Measurements from ENCODE around the gene PDE3B. TPM values are rescaled to one million over a fixed set of nuclear protein-coding genes. Genes with fewer than 3 reads are reported as not detected.
"Not testable (repeated sequence)": the region's sequence is repeated elsewhere in the genome, so short reads cannot be mapped to it uniquely, and the experiment has no call there.

Gene PDE3B
- total RNA-seq (2014; rRNA removed), result 0.06 TPM in 1 of 2 replicates, not detected in the other
- not detected for polyA plus RNA-seq (2012)

GRCh38 chr11:14643697-14644225 lies at the start of gene PDE3B:
PDE3B (plus strand) TSS chr11:14643804; CDS start chr11:14644076, 272 bp downstream.
- no peak for DNase-seq (ENCODE audit: low read depth)

GRCh38 chr11:14595261-14595660 lies 48.3 kb upstream of the PDE3B start:
- not testable (repeated sequence) for DNase-seq (ENCODE audit: low read depth)

- DNase-seq (ENCODE audit: low read depth), result no peak
Measured at GRCh38 chr11:14607713-14608112, 35.9 kb upstream of the PDE3B start.

GRCh38 chr11:14609902-14610301 lies 33.7 kb upstream of the PDE3B start:
- DNase-seq (ENCODE audit: low read depth), result no peak

GRCh38 chr11:14611939-14612338 lies 31.7 kb upstream of the PDE3B start:
- DNase-seq (ENCODE audit: low read depth), result no peak

GRCh38 chr11:14612694-14613093 lies 30.9 kb upstream of the PDE3B start:
- no peak for DNase-seq (ENCODE audit: low read depth)

- no peak for DNase-seq (ENCODE audit: low read depth)
Measured at GRCh38 chr11:14614091-14614622, 29.4 kb upstream of the PDE3B start.

- no peak for DNase-seq (ENCODE audit: low read depth)
Measured at GRCh38 chr11:14617241-14618027, 26.2 kb upstream of the PDE3B start.

GRCh38 chr11:14618060-14618459 lies 25.5 kb upstream of the PDE3B start:
- DNase-seq (ENCODE audit: low read depth), result no peak

- DNase-seq (ENCODE audit: low read depth), result no peak
Measured at GRCh38 chr11:14619603-14620531, 23.7 kb upstream of the PDE3B start.

GRCh38 chr11:14622223-14622954 lies 21.2 kb upstream of the PDE3B start:
- DNase-seq (ENCODE audit: low read depth), result no peak

GRCh38 chr11:14623036-14623435 lies 20.6 kb upstream of the PDE3B start:
- DNase-seq (ENCODE audit: low read depth), result no peak

- DNase-seq (ENCODE audit: low read depth), result no peak
Measured at GRCh38 chr11:14625586-14626205, 17.9 kb upstream of the PDE3B start.

- no peak for DNase-seq (ENCODE audit: low read depth)
Measured at GRCh38 chr11:14626650-14627049, 17.0 kb upstream of the PDE3B start.

GRCh38 chr11:14633506-14634224 lies 9.9 kb upstream of the PDE3B start:
- DNase-seq (ENCODE audit: low read depth), result not testable (repeated sequence)

GRCh38 chr11:14634813-14635212 lies 8.8 kb upstream of the PDE3B start:
- no peak for DNase-seq (ENCODE audit: low read depth)

- DNase-seq (ENCODE audit: low read depth), result no peak
Measured at GRCh38 chr11:14635546-14635945, 8.1 kb upstream of the PDE3B start.

GRCh38 chr11:14636119-14636518 lies 7.5 kb upstream of the PDE3B start:
- DNase-seq (ENCODE audit: low read depth), result no peak

GRCh38 chr11:14637868-14638409 lies 5.7 kb upstream of the PDE3B start:
- no peak for DNase-seq (ENCODE audit: low read depth)

- DNase-seq (ENCODE audit: low read depth), result no peak
Measured at GRCh38 chr11:14638561-14638960, 5.0 kb upstream of the PDE3B start.
